ENCODE measurements around the gene AK2. TPM values are rescaled to one million over a fixed set of nuclear protein-coding genes. Genes with fewer than 3 reads are reported as not detected.

The AK2 gene
- total and polyA plus RNA-seq, 11 donors: 101 to 292 (median 137) TPM

- H3K36me3 ChIP-seq: peaks cover 0 to 19% (median 15%) of the 10 kb centered on the region in 9 donors
- no peaks in the 10 kb centered on the region for H3K27me3 ChIP-seq
- H3K4me3 ChIP-seq: peak overlapping the region; percentile 70 to 99 (median 89)
- peak overlapping the region in 11 of 12 donors; percentile 74 to 94 (median 83) for H3K27ac ChIP-seq
- intact Hi-C loops (cut with DNase I): loop anchor here in 4 of 10 donors (2.0 to 5.0 kb wide), 2 partner anchors 71 to 74 kb away; partner anchors contain the start of gene RNF19B (in 4 of the 4)
- no peak for TF ChIP-seq POLR2A (IDR thresholded peaks at IDR 0.05)
- TF ChIP-seq, protein P1, sequence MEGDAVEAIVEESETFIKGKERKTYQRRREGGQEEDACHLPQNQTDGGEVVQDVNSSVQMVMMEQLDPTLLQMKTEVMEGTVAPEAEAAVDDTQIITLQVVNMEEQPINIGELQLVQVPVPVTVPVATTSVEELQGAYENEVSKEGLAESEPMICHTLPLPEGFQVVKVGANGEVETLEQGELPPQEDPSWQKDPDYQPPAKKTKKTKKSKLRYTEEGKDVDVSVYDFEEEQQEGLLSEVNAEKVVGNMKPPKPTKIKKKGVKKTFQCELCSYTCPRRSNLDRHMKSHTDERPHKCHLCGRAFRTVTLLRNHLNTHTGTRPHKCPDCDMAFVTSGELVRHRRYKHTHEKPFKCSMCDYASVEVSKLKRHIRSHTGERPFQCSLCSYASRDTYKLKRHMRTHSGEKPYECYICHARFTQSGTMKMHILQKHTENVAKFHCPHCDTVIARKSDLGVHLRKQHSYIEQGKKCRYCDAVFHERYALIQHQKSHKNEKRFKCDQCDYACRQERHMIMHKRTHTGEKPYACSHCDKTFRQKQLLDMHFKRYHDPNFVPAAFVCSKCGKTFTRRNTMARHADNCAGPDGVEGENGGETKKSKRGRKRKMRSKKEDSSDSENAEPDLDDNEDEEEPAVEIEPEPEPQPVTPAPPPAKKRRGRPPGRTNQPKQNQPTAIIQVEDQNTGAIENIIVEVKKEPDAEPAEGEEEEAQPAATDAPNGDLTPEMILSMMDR (IDR thresholded peaks at IDR 0.05): no peak
- no peaks in the 10 kb centered on the region for H3K9me3 ChIP-seq
- no peak for ATAC-seq
- peaks cover 6 to 56% (median 29%) of the 10 kb centered on the region in 12 donors for H3K4me1 ChIP-seq
- WGBS, 4 donors: 9 to 11% (median 11%) methylated on average over 5 of the region's 5 CpGs
- no peak for DNase-seq
Measured at GRCh38 chr1:33036051-33036525, 595 bp downstream of the AK2 start.

DNA sequence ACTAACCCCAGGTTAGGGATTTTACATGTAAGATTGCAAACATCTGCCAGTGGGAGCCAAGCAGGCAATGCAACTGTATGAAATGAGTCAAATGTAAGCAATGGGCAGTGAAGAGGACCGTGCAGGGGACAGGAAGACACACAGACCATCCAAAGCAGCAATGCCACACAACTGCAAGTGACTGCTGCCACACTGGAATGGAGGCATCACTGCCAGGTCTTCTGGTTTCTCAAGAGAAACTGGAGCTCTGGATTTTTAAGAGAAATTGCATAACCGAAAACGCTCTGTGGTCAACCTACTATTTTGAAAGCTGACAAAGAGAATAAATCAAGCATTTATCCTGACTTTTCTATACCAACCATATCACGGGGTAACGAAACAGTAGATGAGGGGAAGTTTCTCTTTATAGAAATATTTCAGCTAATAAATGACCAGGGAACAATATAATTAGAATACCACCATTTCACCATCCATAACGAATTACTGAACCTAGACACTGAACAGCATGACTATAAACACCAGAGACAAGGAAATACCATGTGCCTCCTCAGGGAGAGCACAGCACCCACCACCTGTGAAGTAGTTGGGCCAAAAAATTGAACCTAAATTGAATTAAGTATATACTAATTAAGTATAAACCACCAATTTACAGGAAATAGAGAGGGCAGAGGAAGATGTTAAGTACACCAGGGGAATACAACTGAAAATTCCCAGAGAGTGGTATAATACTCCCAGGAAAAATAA, 4.4 kb downstream of the AK2 start:
- Histone ChIP-seq H3K4me1 (peaks cover 12 to 73% (median 42%) of the 10 kb centered on the region in 12 donors), H3K27ac (no peak overlapping the region), H3K9me3 (no peaks in the 10 kb centered on the region), H3K27me3 (no peaks in the 10 kb centered on the region), H3K4me3 (no peak overlapping the region), H3K36me3 (peaks cover 0 to 42% (median 26%) of the 10 kb centered on the region in 9 donors)
- intact Hi-C loops (cut with DNase I): no loop called here
- TF ChIP-seq, protein P1 (IDR thresholded peaks at IDR 0.05): no peak
- TF ChIP-seq POLR2A (IDR thresholded peaks at IDR 0.05): no peak
- ATAC-seq: no peak
- WGBS, 4 donors: 75 to 79% (median 77%) methylated on average over 6 of the region's 6 CpGs
- DNase-seq: no peak

- intact Hi-C loops (cut with DNase I): no loop called here
- ATAC-seq (no peak), DNase-seq (no peak)
- Histone ChIP-seq H3K27me3 (no peaks in the 10 kb centered on the region), H3K9me3 (no peaks in the 10 kb centered on the region), H3K36me3 (peaks cover 0 to 42% (median 26%) of the 10 kb centered on the region in 9 donors), H3K27ac (no peak overlapping the region), H3K4me3 (no peak overlapping the region), H3K4me1 (peaks cover 12 to 69% (median 42%) of the 10 kb centered on the region in 12 donors)
- TF ChIP-seq, protein P1 (IDR thresholded peaks at IDR 0.05): no peak
- no peak for TF ChIP-seq POLR2A (IDR thresholded peaks at IDR 0.05)
- 83 to 86% (median 85%) methylated on average over 4 of the region's 4 CpGs for WGBS, 4 donors
Measured at GRCh38 chr1:33031506-33031905, 5.2 kb downstream of the AK2 start.

DNA sequence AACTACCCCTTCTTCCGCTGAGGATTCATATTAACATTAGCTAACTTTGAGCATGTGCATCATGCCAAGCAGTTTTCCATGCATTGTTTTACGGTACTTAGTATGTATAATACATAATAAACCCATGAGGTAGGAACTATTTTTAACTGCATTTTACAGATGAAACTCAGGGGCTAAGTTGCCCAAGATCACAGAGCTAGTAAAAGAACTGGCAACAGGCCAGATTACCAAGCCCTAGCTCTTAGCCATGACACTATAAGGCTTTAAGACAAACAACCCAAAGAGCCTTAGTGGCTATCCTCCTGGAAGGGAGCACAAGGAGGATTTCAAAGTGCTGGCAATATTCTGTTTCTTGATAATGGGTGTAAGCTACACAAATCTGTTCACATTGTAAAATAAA, 6.1 kb downstream of the AK2 start:
- intact Hi-C loops (cut with DNase I): no loop called here
- Histone ChIP-seq H3K9me3 (no peaks in the 10 kb centered on the region), H3K4me3 (no peak overlapping the region), H3K4me1 (peaks cover 9 to 68% (median 37%) of the 10 kb centered on the region in 12 donors), H3K36me3 (peaks cover 0 to 42% (median 26%) of the 10 kb centered on the region in 9 donors), H3K27ac (peak overlapping the region in 9 of 12 donors; percentile 7 to 65 (median 48)), H3K27me3 (no peaks in the 10 kb centered on the region)
- no peak for TF ChIP-seq POLR2A (IDR thresholded peaks at IDR 0.05)
- TF ChIP-seq, protein P1 (IDR thresholded peaks at IDR 0.05): no peak
- ATAC-seq (peak; percentile 32 to 69 (median 49)), DNase-seq (no peak)
- 56 to 78% (median 69%) methylated on average over 2 of the region's 2 CpGs for WGBS, 4 donors
